ENCODE results near the gene COL5A1. TPM values are rescaled to one million over a fixed set of nuclear protein-coding genes. Genes with fewer than 3 reads are reported as not detected.

The COL5A1 gene
- total RNA-seq, 2 donors from 2014 or later, result 127 to 129 TPM

GRCh38 chr9:134611046-134611445 is 30.6 kb upstream of the COL5A1 start:
- H3K27me3 ChIP-seq (replicated peaks; ENCODE audit: insufficient read depth), result no peaks in the 10 kb centered on the region
- H3K27ac ChIP-seq, result no peak overlapping the region
- no peak for DNase-seq (ENCODE audit: low spot score)
- H3K9me3 ChIP-seq, result peaks cover 5% of the 10 kb centered on the region
- TF ChIP-seq CTCF (IDR thresholded peaks at IDR 0.05), result no peak
- H3K4me3 ChIP-seq, result no peak overlapping the region
- ATAC-seq (ENCODE audit: insufficient number of reproducible peaks, low FRiP score, low read depth), result no peak
- H3K36me3 ChIP-seq, result no peaks in the 10 kb centered on the region
- no peaks in the 10 kb centered on the region for H3K4me1 ChIP-seq (ENCODE audit: control insufficient read depth in 1 of 2, low read depth in 2 of 2)

- TF ChIP-seq CTCF (IDR thresholded peaks at IDR 0.05), result no peak
- no peak for DNase-seq (ENCODE audit: low spot score)
- no peak for ATAC-seq (ENCODE audit: insufficient number of reproducible peaks, low FRiP score, low read depth)
- Histone ChIP-seq H3K9me3 (peaks cover 5% of the 10 kb centered on the region), H3K36me3 (no peaks in the 10 kb centered on the region), H3K27ac (no peak overlapping the region), H3K4me3 (no peak overlapping the region), H3K27me3 (replicated peaks; ENCODE audit: insufficient read depth) (no peaks in the 10 kb centered on the region), H3K4me1 (ENCODE audit: control insufficient read depth in 1 of 2, low read depth in 2 of 2) (no peaks in the 10 kb centered on the region)
These were observed 29.3 kb upstream of the COL5A1 start for GRCh38 chr9:134612309-134612708.

- no peaks in the 10 kb centered on the region for H3K4me1 ChIP-seq (ENCODE audit: control insufficient read depth in 1 of 2, low read depth in 2 of 2)
- ATAC-seq (ENCODE audit: insufficient number of reproducible peaks, low FRiP score, low read depth) (no peak), DNase-seq (ENCODE audit: low spot score) (no peak)
- no peak overlapping the region for H3K4me3 ChIP-seq
- H3K36me3 ChIP-seq, result no peaks in the 10 kb centered on the region
- H3K27me3 ChIP-seq (replicated peaks; ENCODE audit: insufficient read depth), result no peaks in the 10 kb centered on the region
- no peak overlapping the region for H3K27ac ChIP-seq
- TF ChIP-seq CTCF (IDR thresholded peaks at IDR 0.05), result no peak
- H3K9me3 ChIP-seq, result peaks cover 5% of the 10 kb centered on the region
These were observed 28.9 kb upstream of the COL5A1 start for GRCh38 chr9:134612715-134613114.

- no peaks in the 10 kb centered on the region for H3K4me1 ChIP-seq (ENCODE audit: control insufficient read depth in 1 of 2, low read depth in 2 of 2)
- no peaks in the 10 kb centered on the region for H3K36me3 ChIP-seq
- ATAC-seq (ENCODE audit: insufficient number of reproducible peaks, low FRiP score, low read depth), result no peak
- no peak overlapping the region for H3K27ac ChIP-seq
- H3K9me3 ChIP-seq, result peaks cover 5% of the 10 kb centered on the region
- H3K4me3 ChIP-seq, result no peak overlapping the region
- no peak for DNase-seq (ENCODE audit: low spot score)
- no peak for TF ChIP-seq CTCF (IDR thresholded peaks at IDR 0.05)
- no peaks in the 10 kb centered on the region for H3K27me3 ChIP-seq (replicated peaks; ENCODE audit: insufficient read depth)
These were observed 27.3 kb upstream of the COL5A1 start for GRCh38 chr9:134614256-134614655.

- Histone ChIP-seq H3K4me1 (ENCODE audit: control insufficient read depth in 1 of 2, low read depth in 2 of 2) (no peaks in the 10 kb centered on the region), H3K27ac (no peak overlapping the region), H3K36me3 (no peaks in the 10 kb centered on the region), H3K4me3 (no peak overlapping the region), H3K27me3 (replicated peaks; ENCODE audit: insufficient read depth) (no peaks in the 10 kb centered on the region), H3K9me3 (peaks cover 5% of the 10 kb centered on the region)
- TF ChIP-seq CTCF (IDR thresholded peaks at IDR 0.05), result no peak
- peak; percentile 72 for ATAC-seq (ENCODE audit: insufficient number of reproducible peaks, low FRiP score, low read depth)
- DNase-seq (ENCODE audit: low spot score), result no peak
These were observed 25.3 kb upstream of the COL5A1 start for GRCh38 chr9:134616341-134616740.
